ENCODE results near the gene CALML3.

CALML3 gene

GRCh38 chr10:5573968-5574641 lies 49.3 kb downstream of the CALML3 start:
- no peak for DNase-seq

DNA sequence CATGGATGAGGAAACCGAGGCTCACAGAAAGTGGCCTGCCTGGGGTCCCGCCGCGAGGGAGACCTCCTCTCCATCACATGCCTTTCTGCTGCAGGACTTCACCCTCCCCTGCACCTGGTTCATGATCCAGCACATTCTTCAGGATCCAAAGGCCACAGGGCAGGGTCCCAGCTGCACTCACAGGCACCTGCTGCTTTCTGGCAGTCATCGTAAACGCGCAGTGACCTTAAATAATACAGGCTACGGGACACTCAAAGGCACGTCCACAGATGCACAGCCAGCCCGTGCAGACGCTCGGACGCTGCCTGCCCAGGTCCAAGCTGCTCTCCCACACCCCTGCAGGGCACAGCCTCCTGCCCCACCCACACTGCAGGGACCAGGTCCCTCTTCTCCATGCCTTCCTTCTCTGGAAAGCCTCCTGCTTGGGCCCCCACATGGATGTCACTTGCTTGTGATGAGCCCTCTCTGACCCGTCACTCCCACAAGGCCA lies 49.9 kb downstream of the CALML3 start:
- no peak for DNase-seq

- no peak for DNase-seq
Observed at GRCh38 chr10:5575144-5575481, 50.4 kb downstream of the CALML3 start.

DNA sequence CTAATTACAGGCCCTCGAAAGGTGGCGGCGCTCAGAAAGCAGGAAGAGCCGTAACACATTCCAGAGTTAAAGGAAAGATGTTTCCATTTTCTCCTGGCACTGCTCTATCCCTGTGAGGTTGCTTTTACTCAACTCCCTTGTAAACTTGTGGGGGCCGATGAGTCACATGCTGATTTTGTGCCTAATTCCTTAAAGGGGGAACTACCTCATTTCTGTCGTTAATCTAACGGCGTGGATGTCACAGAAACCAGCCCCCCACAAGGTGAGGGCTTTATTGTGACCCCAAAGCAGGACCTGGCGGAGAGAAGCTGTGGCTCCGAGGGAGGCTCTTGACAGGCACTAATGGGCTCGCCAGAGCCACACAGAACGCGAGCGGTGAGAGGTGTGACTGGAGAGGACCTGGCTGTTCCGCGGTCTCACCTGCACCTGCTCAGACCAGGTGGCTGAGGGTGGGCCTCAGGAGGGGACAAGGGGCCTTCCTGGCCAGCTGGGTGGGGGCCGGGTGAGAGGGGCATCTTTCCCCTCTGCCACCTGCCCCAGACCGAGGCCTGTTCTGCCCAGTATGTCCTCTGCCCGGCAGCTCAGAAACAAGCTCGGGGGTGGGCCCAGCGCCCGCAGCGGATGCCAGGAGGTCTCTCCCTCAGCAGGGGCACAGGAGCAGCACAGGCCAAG lies 50.9 kb downstream of the CALML3 start:
- no peak for DNase-seq

DNA sequence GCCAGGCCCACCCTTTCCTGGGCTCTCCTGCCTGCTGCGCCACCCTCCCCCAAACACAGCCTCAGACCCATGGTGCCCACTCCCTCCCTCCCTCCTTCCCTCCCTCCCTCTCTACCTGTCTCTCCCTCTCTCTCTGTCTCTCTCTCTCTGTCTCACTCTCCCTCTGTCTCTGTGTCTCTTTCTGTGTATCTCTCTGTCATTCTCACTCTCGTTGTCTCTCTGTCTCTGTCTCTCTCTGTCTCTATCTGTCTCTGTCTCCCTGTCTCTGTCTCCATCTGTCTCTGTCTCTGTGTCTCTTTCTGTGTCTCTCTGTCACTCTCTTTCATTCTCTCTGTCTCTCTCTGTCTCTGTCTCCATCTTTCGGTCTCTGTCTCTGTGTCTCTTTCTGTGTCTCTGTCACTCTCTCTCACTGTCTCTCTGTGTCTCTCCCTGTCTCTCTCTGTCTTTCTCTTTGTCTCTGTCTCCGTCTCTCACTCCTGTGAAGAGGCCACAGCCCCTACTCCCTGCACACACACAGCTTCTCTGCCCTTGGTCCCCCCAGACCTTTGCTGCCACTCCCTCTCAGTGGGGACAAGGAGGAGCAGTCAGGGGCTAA lies 51.5 kb downstream of the CALML3 start:
- no peak for DNase-seq
